NT2/D1 (cell line): Measurements from ENCODE around the gene SH3YL1.

Source experiments
- YY1 ChIP-seq: IDR thresholded peaks from 2 replicates; pipeline ENCODE4 v1.6.1; 2011; ENCODE audit not compliant: insufficient read length, insufficient read depth
- ZNF274 ChIP-seq: IDR thresholded peaks from 2 replicates; pipeline ENCODE4 v1.6.1; 2011; ENCODE audit warnings: mild to moderate bottlenecking, low read depth, low read length

DNA sequence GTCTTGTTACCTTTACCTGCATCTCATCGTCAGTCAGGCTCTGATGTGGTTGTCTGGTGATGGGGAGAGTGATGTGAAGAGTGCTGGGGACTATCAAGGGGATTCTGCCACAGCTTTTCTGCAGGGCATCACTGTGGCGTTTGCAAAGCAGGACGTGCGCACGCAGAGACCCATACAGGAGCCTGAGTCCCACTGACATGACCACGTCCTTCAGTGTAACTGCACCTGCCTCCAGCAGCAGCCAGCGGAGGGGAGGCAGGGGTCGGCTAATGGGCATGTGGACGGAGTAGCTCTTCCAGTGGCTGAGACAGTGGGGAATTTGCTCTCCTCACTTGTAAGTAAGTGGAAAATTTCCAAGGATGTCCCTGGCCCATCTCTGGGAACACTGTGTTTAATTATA, 17.5 kb upstream of the SH3YL1 start:
- TF ChIP-seq ZNF274 (no peak), YY1 (no peak)
